Right lung (tissue), 5 donors: ENCODE measurements around the gene GLYATL1B. TPM values are rescaled to one million over a fixed set of nuclear protein-coding genes. Genes with fewer than 3 reads are reported as not detected.
"Not testable (repeated sequence)": the region's sequence is repeated elsewhere in the genome, so short reads cannot be mapped to it uniquely, and the experiment has no call there.

Experiments
- DNase-seq, 2 donors: peaks; one replicate each; pipeline ENCODE4 v3.0.0-alpha.2; 2013
- polyA plus RNA-seq, 5 donors: library from polyadenylated mRNA; unstranded; fragments of 120-200 nt; gene quantifications; one replicate each; pipeline versions ENCODE4 v1.2.1 to v1.2.3, GENCODE V29; 2013; ENCODE audit warnings: inconsistent platforms in 1 of 5, low replicate concordance in 1 of 5; ENCODE audit not compliant: insufficient read length in 5 of 5, insufficient read depth in 1 of 5

Gene GLYATL1B
- polyA plus RNA-seq, 5 donors, result 0.16 to 0.73 (median 0.23) TPM; not detected in 2

DNA sequence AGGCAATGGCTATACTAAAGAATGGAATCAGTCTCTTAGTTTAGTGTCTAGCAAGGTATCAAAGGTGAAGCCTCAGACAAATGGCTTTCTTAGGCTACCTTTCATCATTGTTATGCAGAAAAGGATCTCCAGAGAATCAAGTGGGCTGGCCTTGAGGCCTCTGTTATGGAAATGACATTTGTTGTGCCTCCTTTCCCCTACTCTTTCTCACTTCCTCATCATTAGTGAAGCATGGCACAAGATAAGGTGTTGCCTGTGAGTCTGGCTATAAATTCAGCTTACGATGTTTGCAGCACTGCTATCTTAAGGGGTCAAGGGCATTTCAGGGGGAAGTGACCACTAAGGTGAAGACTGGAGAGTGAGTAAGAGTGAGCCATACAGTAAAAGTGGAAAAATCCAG, 9.1 kb downstream of the GLYATL1B start:
- not testable (repeated sequence) for DNase-seq

GRCh38 chr11:59095972-59096575, 10.0 kb downstream of the GLYATL1B start:
- not testable (repeated sequence) for DNase-seq

- peak in 1 of 2 donors; percentile 21 for DNase-seq
Measured at GRCh38 chr11:59097113-59097708, 11.1 kb downstream of the GLYATL1B start.

DNA sequence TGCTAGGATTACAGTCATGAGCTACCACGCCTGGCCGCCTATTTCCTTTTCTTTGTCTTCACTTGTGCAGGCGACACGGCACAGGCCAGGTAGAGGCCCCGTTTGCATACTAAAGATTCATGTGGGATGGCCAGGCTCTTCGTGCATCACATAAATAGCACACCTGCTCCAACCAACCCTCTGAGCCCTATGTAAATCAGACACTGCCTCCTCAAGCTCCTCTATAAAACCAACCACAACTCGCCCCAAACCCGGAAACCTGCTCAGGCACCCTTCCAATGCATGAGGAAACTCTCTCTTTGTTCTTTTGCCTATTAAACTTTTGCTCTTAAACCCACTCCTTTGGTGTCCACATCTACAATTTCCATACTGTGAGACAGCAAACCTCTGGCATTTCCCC, 11.8 kb downstream of the GLYATL1B start:
- DNase-seq, result not testable (repeated sequence)

DNA sequence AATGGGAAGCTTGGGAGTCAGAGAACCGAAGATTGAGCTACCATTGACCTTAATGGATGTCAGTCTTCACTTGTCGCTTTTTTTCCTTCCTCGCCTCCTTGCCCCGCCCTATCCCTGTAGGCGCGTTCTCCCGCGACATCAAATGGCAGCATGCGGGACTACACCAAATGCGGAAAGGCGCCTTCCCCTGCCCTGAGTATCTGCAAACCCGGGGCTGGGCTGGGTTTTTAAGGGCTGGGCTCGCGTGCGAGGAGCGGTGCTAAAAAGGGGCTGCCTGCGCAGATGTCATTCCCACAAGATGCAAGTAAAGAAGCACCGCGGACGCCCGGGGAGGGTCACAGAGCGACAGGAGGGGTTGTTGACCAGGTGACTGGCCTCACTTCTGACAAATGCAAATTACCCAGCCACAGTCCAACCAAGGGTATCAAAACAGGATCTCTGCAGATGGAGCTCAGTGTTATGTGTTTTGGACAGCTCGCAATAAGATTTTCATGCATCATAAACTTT, 16.2 kb downstream of the GLYATL1B start:
- DNase-seq, result peak in 1 of 2 donors; percentile 28

GRCh38 chr11:59106363-59107336, 20.5 kb downstream of the GLYATL1B start, which contains the start of gene FAM111B:
Gene FAM111B (plus strand): TSS chr11:59107237. CDS start chr11:59109626, 2,389 bp downstream.
- DNase-seq, result peak; percentile 82 to 83

- not testable (repeated sequence) for DNase-seq
Measured at GRCh38 chr11:59107721-59108120, 21.6 kb downstream of the GLYATL1B start.

DNA sequence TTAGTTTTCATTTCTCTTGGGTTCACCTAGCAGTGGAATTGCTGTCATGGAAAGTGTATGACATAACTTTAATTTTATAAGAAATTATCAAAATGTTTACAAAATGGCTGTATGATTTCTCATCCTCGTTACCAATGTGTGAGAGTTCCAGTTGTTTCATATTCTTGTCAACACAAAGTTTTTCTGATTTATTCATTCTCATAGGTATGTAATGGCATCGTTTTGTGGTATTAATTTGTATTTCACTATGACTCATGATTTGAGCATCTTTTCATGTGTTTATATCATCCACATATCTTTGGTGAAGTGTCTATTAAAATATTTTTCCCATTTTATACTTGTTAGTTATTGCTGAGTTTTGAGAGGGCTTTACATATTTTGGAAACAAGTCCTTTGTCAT, 26.4 kb downstream of the GLYATL1B start:
- no peak for DNase-seq

DNA sequence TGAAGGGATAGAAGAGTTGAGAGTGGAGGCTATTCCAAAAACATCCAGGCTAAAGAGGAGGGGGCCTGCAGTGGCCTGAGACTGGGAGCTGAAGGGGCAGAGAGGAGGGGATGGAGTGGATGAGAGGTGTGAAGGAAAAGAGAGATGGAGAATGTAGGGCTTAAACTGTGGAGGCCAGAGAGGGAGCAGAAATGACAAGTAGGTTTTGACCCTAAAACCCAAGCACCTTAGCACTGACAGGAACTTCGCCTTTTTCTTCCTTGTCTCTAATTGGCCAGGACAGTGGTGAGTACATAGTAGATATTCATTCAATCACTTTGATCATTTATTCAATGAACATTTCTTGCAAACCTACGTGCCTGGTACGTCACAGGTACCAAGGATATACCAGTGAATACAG, 28.2 kb downstream of the GLYATL1B start:
- no peak for DNase-seq

DNA sequence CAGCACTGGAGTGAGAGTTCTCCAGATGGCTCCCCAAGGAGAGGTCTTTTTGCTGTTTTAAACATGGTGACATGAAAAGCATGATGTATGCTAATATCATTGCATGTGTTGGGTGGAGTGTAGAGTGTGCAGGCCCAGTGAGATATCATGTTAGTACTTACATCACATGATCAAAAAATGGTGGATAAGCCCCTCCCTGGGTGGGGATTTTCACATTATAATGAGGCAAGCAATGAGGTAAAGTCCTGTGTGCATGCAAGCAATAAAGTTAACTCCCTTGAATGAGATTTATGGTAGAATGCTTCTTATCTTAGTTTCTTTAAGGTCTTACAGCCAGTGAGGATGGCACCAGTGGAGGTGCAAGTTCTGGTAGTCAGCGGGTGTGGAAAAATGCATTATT, 29.4 kb downstream of the GLYATL1B start:
- DNase-seq, result no peak

DNA sequence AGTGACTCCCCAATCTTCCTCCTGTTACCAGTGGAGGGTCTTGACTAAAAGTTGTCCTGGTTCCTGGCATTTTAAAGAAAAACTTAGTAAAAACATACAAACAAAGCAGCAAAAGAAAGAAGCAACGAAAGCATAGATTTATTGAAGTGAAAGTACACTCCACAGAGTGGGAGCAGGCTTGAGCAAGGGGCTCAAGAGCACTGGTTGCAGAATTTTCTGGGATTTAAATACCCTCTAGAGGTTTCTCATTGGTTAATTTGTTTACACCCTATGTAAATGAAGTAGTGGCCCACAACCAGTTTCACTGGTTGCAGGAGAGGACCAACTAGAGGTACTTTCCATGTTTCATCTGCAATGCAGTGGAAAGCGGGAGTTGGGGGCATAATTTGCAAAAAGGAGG, 31.7 kb downstream of the GLYATL1B start:
- no peak for DNase-seq

DNA sequence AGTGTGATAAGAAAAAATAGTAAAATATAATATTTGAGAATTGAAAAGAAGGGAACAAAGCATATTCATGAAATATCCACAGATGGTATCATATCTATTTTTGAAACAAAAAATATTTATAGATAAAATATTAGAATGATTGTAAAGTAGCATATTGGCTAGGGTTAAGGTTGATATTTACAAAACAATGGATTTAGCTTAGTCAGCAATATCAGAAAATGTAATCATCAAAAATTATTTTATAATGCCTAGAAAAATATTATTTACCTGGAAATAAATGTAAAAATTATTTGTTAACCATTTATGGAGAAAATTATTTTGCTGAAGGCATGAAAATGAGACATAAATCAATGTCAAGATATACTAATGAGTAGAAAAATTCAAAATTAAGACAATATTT, 33.7 kb downstream of the GLYATL1B start:
- DNase-seq, result no peak

GRCh38 chr11:59135648-59136461, 49.7 kb downstream of the GLYATL1B start:
- peak; percentile 64 to 68 for DNase-seq

GRCh38 chr11:59136551-59136950, 50.4 kb downstream of the GLYATL1B start:
- DNase-seq, result not testable (repeated sequence)

- no peak for DNase-seq
Measured at GRCh38 chr11:59137190-59137589, 51.1 kb downstream of the GLYATL1B start.

DNA sequence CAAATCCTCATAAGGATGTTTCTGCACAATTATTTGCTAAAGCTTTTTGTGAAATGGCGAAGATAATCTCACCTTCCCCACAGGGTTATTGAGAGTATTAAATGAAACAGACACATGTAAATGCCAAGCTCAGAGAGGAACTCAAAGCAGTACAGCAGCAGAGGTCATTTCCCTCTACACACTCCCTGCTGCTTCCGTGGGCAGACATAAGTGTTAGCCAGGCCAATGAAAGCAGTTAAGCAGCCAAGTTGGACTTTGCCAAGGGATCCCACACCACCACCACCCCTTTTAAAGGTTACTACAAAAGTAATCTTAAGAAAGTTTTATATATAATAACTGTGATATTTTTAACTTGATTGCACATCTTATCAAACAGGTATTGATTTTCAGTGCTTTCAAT, 52.5 kb downstream of the GLYATL1B start:
- no peak for DNase-seq

DNA sequence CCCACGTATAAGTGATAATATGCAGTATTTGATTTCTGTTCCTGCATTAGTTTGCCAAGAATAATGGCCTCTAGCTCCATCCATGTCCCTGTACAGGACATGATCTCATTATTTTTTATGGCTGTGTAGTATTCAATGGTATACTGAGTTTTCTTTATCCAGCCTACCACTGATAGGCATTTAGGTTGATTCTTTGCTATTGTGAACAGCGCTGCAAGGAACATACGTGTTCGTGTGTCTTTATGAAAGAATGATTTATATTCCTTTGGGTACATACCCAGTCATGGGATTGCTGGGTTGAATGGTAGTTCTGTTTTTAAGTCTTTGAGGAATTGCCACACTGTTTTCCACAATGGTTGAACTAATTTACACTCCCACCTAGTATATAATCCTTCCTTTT, 55.1 kb downstream of the GLYATL1B start:
- no peak for DNase-seq

DNA sequence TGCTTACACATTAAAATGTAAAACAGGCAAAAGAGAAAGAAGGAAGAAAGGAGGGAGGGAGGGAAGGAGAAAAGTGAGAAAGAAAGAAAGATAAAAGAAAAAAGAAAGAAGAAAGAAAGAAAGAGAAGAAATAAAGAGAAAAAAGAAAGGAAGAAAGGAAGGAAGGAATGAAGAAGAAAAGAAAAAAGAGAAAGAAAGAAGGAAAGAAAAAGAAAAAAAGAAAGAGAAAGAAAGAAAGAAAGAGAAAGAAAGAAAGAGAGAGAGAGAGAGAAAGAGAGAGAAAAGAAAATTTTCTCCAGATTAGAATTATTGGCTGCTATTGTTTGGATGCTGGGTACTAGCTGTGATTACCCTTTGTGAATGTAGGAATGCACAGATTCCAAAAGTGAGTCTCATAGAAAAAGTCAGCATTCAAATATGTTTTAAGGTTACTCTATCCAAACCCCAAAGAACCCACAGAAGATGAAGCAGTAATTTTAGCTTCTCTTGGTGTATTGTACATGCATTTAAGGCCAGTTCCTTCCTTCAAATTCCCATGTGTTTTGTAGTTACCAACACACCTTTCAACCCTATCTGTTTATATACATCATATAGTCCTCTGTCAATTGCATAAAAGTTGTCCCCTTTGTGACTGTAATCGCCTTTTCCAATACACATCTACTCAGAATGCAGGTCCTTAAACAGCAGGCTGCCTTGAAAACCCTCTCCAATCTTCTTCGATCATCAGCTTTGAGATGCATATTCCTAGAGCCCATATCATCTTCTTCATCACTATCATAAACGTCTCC, 55.8 kb downstream of the GLYATL1B start:
- no peak for DNase-seq

DNA sequence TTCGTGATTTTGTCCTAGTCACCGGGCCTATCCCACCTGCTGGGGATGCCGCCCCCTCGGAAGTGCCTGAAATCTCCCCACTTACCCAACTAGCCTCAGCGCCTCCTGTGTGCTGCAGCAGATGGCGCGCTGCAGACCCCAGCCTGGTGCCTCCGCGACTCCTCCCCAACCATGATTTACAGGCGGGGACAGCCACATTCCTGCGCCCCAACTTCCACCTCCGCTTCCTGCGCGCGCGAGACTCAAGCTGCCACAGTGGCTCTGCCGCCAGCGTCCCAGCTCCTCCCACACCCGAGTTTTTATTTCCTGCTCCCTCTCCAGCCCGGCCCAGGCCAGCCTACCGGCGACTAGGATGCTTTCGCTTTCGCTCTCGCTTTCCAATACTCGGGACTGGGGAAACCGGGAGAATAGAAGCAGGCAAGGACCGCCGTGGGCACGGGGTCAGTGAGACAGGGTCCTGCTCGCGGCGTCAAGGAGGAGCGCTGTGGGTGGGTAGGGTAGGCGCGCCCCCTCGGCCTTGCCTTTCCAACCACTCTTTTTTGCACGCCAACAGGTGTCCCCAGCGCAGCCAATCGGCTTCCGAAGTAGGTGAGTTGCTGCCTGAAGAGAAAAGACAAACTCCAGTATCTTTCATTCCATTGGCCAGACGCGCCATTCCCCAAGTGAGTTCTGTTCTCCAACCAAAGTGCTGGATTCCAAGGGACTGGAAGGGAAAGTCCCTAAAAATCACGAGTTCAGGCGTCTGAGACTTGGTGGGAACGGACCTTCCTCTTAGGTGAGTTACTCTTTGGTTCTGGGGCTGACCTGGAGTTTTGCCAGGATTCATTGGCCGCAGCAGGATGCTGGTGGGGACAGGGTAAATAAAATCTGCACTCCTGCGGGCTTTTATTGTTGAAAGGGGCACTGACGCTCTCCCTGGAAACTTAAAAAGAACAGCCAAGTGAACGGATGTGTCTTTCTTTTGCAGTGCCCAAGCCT, 56.7 kb downstream of the GLYATL1B start, which contains the start of gene FAM111A:
Gene FAM111A (plus strand): TSS at position 327 of the 978 bp plus-strand sequence. CDS start 6,017 bp downstream, outside the sequence.
- DNase-seq, result peak; percentile 89
